Lung (tissue), 12 donors: Measurements from ENCODE around the gene CARNS1. TPM values are rescaled to one million over a fixed set of nuclear protein-coding genes. Genes with fewer than 3 reads are reported as not detected.
"Not testable (repeated sequence)": the region's sequence is repeated elsewhere in the genome, so short reads cannot be mapped to it uniquely, and the experiment has no call there.

Experiments
- ATAC-seq: fragments of 200-7000 bp; cut with Tn5 transposase; one replicate; pipeline ENCODE4 v1.9.1; 2020; ENCODE audit warnings: moderate number of reproducible peaks; ENCODE audit not compliant: insufficient read depth, low FRiP score
- DNase-seq, 3 donors: peaks; one replicate each; pipeline ENCODE4 v3.0.0-alpha.2; 2013 to 2017
- H3K27ac ChIP-seq, 2 donors: one replicate each; pipeline ENCODE4 v1.5.1; 2013; ENCODE audit warnings: mild to moderate bottlenecking in 2 of 2, moderate library complexity in 2 of 2, control low read depth in 1 of 2, inconsistent platforms in 1 of 2, low read depth in 1 of 2, low read length in 1 of 2
- H3K27me3 ChIP-seq, 3 donors: one replicate each; pipeline ENCODE4 v1.5.1; 2013; ENCODE audit warnings: low read length in 2 of 3; ENCODE audit not compliant: control insufficient read depth in 3 of 3, insufficient read depth in 3 of 3
- H3K36me3 ChIP-seq, 4 donors: one replicate each; pipeline ENCODE4 v1.5.1; 2013; ENCODE audit warnings: low read length in 4 of 4, mild to moderate bottlenecking in 1 of 4, moderate library complexity in 1 of 4; ENCODE audit not compliant: control insufficient read depth in 4 of 4, insufficient read depth in 4 of 4
- H3K4me1 ChIP-seq, 5 donors: one replicate each; pipeline ENCODE4 v1.5.1; 2013; ENCODE audit warnings: low read length in 5 of 5, mild to moderate bottlenecking in 2 of 5, moderate library complexity in 1 of 5; ENCODE audit not compliant: control insufficient read depth in 5 of 5, insufficient read depth in 5 of 5
- H3K4me3 ChIP-seq: one replicate; pipeline ENCODE4 v1.5.1; 2013; ENCODE audit warnings: mild to moderate bottlenecking, control low read depth, moderate library complexity
- H3K9ac ChIP-seq, 2 donors: one replicate each; pipeline ENCODE4 v1.5.1; 2013; ENCODE audit warnings: low read length in 2 of 2, control low read depth in 1 of 2; ENCODE audit not compliant: insufficient read depth in 1 of 2
- H3K9me3 ChIP-seq, 4 donors: one replicate each; pipeline ENCODE4 v1.5.1; 2013; ENCODE audit warnings: low read length in 3 of 4, mild to moderate bottlenecking in 1 of 4, moderate library complexity in 1 of 4; ENCODE audit not compliant: control insufficient read depth in 4 of 4, insufficient read depth in 3 of 4
- WGBS, 2 donors: extraction: QIAGEN DNeasy Blood & Tissue Kit; methylation state at CpG; one replicate each; pipeline ENCODE4 v1.1.7; 2013; 5-methylcytosine and 5-hydroxymethylcytosine counted together
- polyA plus RNA-seq, 2 donors: library from polyadenylated mRNA; stranded (reverse); fragments of 200-250 nt; gene quantifications; one replicate each; pipeline ENCODE4 v1.2.1, GENCODE V29; 2013
- total RNA-seq, 2 donors: library from RNA; depleted of rRNA in 1 of 2; stranded (reverse); fragments of >200 nt in 1 of 2; gene quantifications; one replicate each; pipeline ENCODE4 v1.2.1, GENCODE V29; 2014 to 2021
- TF ChIP-seq, protein P1 (sequence below): IDR thresholded peaks from 2 replicates; pipeline ENCODE4 v1.5.1; 2012; ENCODE audit warnings: mild to moderate bottlenecking; ENCODE audit errors: control extremely low read depth, extremely low read depth
- donor health status: control.
- donor health status: control.
- donor health status: Bipolar disorder and iron deficiency.
- donor health status: healthy.
- donor health status: DM: yes; HTN: yes; CAD: no.

CARNS1 gene
- total and polyA plus RNA-seq, 4 donors, result 0.15 to 1.7 (median 1.4) TPM

DNA sequence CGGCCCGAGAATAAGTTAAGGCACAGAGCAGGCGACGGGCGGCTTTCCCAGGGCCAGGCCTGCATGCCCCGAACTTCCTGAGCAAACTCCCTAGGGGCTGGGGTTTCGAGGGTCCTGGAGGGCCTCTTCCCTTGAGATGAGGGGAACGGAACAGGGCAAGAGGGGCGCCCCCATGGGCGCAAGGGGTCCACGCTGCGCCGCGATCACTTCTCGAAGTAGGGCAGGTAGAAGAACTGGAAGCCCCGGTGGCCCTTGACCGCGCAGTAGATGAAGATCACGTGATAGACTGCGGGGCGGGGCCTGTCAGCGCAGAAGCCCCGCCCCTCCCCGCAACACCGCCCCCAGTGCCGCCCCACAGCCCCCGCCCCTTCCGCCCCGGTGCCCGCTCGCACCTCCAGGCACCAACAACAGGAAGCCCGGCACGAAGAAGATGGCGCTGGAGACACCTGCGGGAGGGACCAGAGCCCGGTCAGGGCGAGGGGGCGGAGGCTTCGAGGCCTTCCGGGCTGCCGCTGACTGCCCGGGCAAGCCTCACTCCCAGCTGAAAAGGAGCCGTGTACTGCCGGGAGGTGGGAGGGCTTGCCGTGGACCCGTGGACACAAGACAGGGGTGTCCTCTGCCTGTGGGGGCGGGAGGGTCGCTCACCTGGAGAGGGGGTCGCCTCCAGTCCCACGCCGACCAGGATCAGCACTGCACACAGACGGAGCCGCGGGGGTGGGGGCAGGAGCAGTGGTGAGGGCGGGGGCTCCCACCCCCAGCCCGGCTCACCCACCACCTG lies 49.1 kb downstream of the CARNS1 start:
- peak overlapping the region; percentile 90 to 96 for H3K27ac ChIP-seq
- WGBS, 2 donors, result 14 to 15% methylated on average over 40 to 56 of the region's 56 CpGs
- peak overlapping the region; percentile 73 for H3K4me3 ChIP-seq
- DNase-seq, result peak; percentile 58 to 86 (median 80)
- H3K9ac ChIP-seq, result no peak overlapping the region
- H3K9me3 ChIP-seq, result no peaks in the 10 kb centered on the region
- TF ChIP-seq, protein P1, sequence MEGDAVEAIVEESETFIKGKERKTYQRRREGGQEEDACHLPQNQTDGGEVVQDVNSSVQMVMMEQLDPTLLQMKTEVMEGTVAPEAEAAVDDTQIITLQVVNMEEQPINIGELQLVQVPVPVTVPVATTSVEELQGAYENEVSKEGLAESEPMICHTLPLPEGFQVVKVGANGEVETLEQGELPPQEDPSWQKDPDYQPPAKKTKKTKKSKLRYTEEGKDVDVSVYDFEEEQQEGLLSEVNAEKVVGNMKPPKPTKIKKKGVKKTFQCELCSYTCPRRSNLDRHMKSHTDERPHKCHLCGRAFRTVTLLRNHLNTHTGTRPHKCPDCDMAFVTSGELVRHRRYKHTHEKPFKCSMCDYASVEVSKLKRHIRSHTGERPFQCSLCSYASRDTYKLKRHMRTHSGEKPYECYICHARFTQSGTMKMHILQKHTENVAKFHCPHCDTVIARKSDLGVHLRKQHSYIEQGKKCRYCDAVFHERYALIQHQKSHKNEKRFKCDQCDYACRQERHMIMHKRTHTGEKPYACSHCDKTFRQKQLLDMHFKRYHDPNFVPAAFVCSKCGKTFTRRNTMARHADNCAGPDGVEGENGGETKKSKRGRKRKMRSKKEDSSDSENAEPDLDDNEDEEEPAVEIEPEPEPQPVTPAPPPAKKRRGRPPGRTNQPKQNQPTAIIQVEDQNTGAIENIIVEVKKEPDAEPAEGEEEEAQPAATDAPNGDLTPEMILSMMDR, result no peak
- no peaks in the 10 kb centered on the region for H3K36me3 ChIP-seq
- ATAC-seq, result peak; percentile 73
- H3K27me3 ChIP-seq, result no peaks in the 10 kb centered on the region
- H3K4me1 ChIP-seq, result peaks cover 0 to 19% (median 4%) of the 10 kb centered on the region in 5 donors

DNA sequence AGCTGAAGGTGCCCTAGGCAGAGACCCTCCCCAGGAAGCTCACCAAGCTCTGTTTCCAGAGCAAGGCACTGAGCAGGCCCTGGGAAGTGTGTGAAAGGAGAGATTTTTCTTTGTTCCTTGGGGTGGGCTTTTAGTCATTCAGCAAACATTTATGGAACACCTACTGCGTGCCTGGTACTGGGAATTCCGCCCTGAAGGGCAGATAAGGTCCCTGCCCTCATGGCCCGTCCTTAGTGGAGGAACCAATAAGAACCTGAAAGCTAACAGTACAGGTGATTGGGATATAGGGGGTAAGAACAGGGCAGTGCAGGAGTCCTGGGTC lies 49.7 kb downstream of the CARNS1 start:
- peak overlapping the region; percentile 73 for H3K4me3 ChIP-seq
- WGBS, 2 donors, result 53 to 79% methylated on average over 3 of the region's 3 CpGs

DNA sequence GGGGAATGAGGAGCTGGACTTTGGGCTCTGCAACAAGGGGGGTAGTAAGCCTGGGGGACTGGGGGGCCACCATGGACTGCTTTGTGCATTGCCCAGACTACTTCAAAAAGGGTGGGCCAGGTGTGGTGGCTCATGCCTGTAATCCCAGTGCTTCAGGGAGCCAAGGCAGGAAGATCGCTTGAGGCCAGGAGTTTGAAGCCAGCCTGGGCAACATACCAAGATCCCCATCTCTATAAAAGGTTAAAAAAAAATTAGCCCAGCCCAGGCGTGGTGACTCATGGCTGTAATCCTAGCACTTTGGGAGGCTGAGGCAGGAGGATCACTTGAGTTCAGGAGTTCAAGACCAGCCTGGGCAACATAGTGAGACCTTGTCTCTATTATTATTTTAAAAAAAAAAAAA lies 50.1 kb downstream of the CARNS1 start:
- not testable (repeated sequence) for H3K9ac ChIP-seq, H3K9me3 ChIP-seq, H3K4me3 ChIP-seq, DNase-seq, H3K36me3 ChIP-seq, ATAC-seq, H3K27me3 ChIP-seq
- H3K27ac ChIP-seq, result peak overlapping the region; percentile 90 to 96
- H3K4me1 ChIP-seq, result peaks cover 0 to 20% (median 4%) of the 10 kb centered on the region in 5 donors
- WGBS, 2 donors, result 71 to 94% methylated on average over 2 of the region's 2 CpGs

More for the DNA sequence above, 49.7 kb downstream of the CARNS1 start:
- H3K27me3 ChIP-seq, result no peaks in the 10 kb centered on the region
- ATAC-seq, result no peak
- TF ChIP-seq, protein P1, result no peak
- H3K36me3 ChIP-seq, result no peaks in the 10 kb centered on the region
- H3K27ac ChIP-seq, result peak overlapping the region; percentile 90 to 96
- peaks cover 0 to 19% (median 4%) of the 10 kb centered on the region in 5 donors for H3K4me1 ChIP-seq
- H3K9ac ChIP-seq, result no peak overlapping the region
- DNase-seq, result no peak
- H3K9me3 ChIP-seq, result no peaks in the 10 kb centered on the region

DNA sequence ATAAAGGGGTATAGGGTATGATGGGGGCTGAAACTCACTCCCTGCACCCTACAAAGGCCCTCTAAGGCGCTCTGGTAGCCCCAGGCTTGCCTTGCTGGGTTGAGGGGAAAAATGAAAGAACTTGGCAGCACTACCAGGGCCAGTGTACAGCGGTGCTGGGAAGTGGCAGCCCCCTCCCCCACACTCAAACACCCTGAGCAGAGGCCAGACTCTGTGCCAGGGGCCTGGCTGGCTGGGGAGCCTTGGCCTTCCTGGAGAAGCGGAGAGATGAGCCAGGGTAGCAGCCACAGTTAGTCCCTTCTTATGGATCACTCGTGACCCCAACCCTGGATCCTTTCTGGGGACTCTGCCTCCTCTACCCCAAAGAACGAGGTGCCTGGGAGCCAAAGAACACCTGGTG lies 50.9 kb downstream of the CARNS1 start:
- Histone ChIP-seq H3K4me3 (no peak overlapping the region), H3K27me3 (no peaks in the 10 kb centered on the region), H3K27ac (no peak overlapping the region), H3K4me1 (peaks cover 0 to 20% (median 4%) of the 10 kb centered on the region in 5 donors), H3K9ac (no peak overlapping the region), H3K36me3 (no peaks in the 10 kb centered on the region), H3K9me3 (no peaks in the 10 kb centered on the region)
- no peak for ATAC-seq
- TF ChIP-seq, protein P1, result no peak
- no peak for DNase-seq
- WGBS, 2 donors, result 84% methylated on average over 5 of the region's 5 CpGs
